HepG2 (cell line): ENCODE results near the gene APC2. TPM values are rescaled to one million over a fixed set of nuclear protein-coding genes. Genes with fewer than 3 reads are reported as not detected.

Source experiments
- ATF6 ChIP-seq: sonication (generic); formaldehyde crosslinking; conservative IDR thresholded peaks from 2 replicates; pipeline ENCODE4 v1.4.0; 2020; ENCODE audit warnings: missing genetic modification reagents
- CCAR2 ChIP-seq: fragments of 200-400 bp; formaldehyde crosslinking; optimal IDR thresholded peaks from 2 replicates; pipeline ENCODE3; 2018; ENCODE audit warnings: low read depth, mild to moderate bottlenecking, low read length, moderate library complexity
- CEBPZ ChIP-seq: IDR thresholded peaks from 2 replicates; pipeline ENCODE4 v1.6.1; 2012; ENCODE audit warnings: low read length, improper control_type of control experiment
- DMTF1 ChIP-seq: sonication (generic); formaldehyde crosslinking; IDR thresholded peaks from 2 replicates; pipeline ENCODE4 v1.4.0; 2020; ENCODE audit warnings: mild to moderate bottlenecking, missing genetic modification reagents
- EHMT2 ChIP-seq: fragments of 200-600 bp; sonication (generic); IDR thresholded peaks from 2 replicates; pipeline ENCODE4 v1.7.0; 2017; ENCODE audit warnings: antibody characterized with exemption, low read depth, low read length, borderline replicate concordance
- HOMEZ ChIP-seq: IDR thresholded peaks from 2 replicates; pipeline ENCODE4 v1.6.1; 2016; ENCODE audit warnings: low read depth
- MATR3 ChIP-seq: sonication (generic); formaldehyde crosslinking; IDR thresholded peaks from 2 replicates; pipeline ENCODE4 v1.4.0; 2020; ENCODE audit warnings: missing genetic modification reagents
- NFIB ChIP-seq: sonication (generic); formaldehyde crosslinking; IDR thresholded peaks from 2 replicates; pipeline ENCODE4 v1.9.0; 2021; ENCODE audit warnings: missing genetic modification reagents, mild to moderate bottlenecking, borderline replicate concordance
- SIX1 ChIP-seq: sonication (generic); formaldehyde crosslinking; IDR thresholded peaks from 2 replicates; pipeline ENCODE4 v1.4.0; 2020; ENCODE audit warnings: missing genetic modification reagents, borderline replicate concordance
- SIX4 ChIP-seq: sonication (generic); formaldehyde crosslinking; IDR thresholded peaks from 2 replicates; pipeline ENCODE4 v1.4.0; 2020; ENCODE audit warnings: missing genetic modification reagents
- TFE3 ChIP-seq: IDR thresholded peaks from 2 replicates; pipeline ENCODE4 v1.6.1; 2016
- TOPORS ChIP-seq: sonication (generic); formaldehyde crosslinking; IDR thresholded peaks from 2 replicates; pipeline ENCODE4 v1.8.0; 2023; ENCODE audit warnings: mild to moderate bottlenecking, missing genetic modification reagents
- ZNF138 ChIP-seq: sonication (generic); formaldehyde crosslinking; IDR thresholded peaks from 2 replicates; pipeline ENCODE4 v1.5.0; 2020; ENCODE audit warnings: mild to moderate bottlenecking, low read depth, missing genetic modification reagents
- ZNF18 ChIP-seq: sonication (generic); formaldehyde crosslinking; IDR thresholded peaks from 2 replicates; pipeline ENCODE4 v1.8.0; 2022; ENCODE audit warnings: mild to moderate bottlenecking, missing genetic modification reagents; ENCODE audit not compliant: insufficient replicate concordance
- ZNF773 ChIP-seq: sonication (generic); formaldehyde crosslinking; IDR thresholded peaks from 2 replicates; pipeline ENCODE4 v1.4.0; 2020; ENCODE audit warnings: missing genetic modification reagents, borderline replicate concordance
- polyA plus RNA-seq, 8 experiments: library from polyadenylated mRNA; depleted of rRNA in 3 of 8; stranded (reverse) in 7 of 8; unstranded in 1 of 8; fragments of >200 nt; fragmentation: Illumina TruSeq in 4 of 8; extraction: Trizol in 4 of 8; gene quantifications; 2 replicates each; pipeline versions ENCODE4 v1.2.1 to v1.2.3, GENCODE V29; 2011 to 2016; ENCODE audit warnings: low read depth in 4 of 8, missing spikeins in 1 of 8, mixed read lengths in 1 of 8; ENCODE audit not compliant: insufficient read depth in 1 of 8
- total RNA-seq, 5 experiments: library from RNA; depleted of rRNA; stranded (reverse); fragments of >200 nt; fragmentation: Illumina TruSeq; extraction: Trizol; gene quantifications; 2 replicates each; pipeline ENCODE4 v1.2.3, GENCODE V29; 2016; ENCODE audit warnings: low read depth in 1 of 5

The APC2 gene
- total and polyA plus RNA-seq, 2 of the 13 experiments (the other 11 are each of a cell fraction or from before 2014, with no cell fraction given), result 0.08 to 0.22 TPM

GRCh38 chr19:1503089-1503924, 53.4 kb downstream of the APC2 start (continued):
- no peak for TF ChIP-seq SIX4
- peak; percentile 67; the same call in 1 of the 2 replicates for TF ChIP-seq TFE3
- TF ChIP-seq TOPORS, result no peak
- TF ChIP-seq CEBPZ, result no peak
- TF ChIP-seq EHMT2, result no peak
- no peak for TF ChIP-seq NFIB (CRISPR knock-in tag)
- no peak for TF ChIP-seq CCAR2
- TF ChIP-seq DMTF1 (CRISPR knock-in tag), result no peak
- TF ChIP-seq ZNF18 (CRISPR knock-in tag), result no peak
- no peak for TF ChIP-seq SIX1
- TF ChIP-seq ZNF138 (CRISPR knock-in tag), result no peak
- TF ChIP-seq ZNF773 (CRISPR knock-in tag), result no peak
- no peak for TF ChIP-seq HOMEZ (CRISPR knock-in tag)
- no peak for TF ChIP-seq MATR3 (CRISPR knock-in tag)
- TF ChIP-seq ATF6 (CRISPR knock-in tag), result no peak
